Ectodermal cell (in vitro differentiated cells): ENCODE data around the gene INTS1.

ENCODE experiments used
- H3K27ac ChIP-seq: 2 replicates; pipeline ENCODE4 v1.7.0; 2013; ENCODE audit warnings: mild to moderate bottlenecking, low read depth, low read length; ENCODE audit not compliant: insufficient read depth, poor library complexity, severe bottlenecking
- H3K27me3 ChIP-seq: 2 replicates; pipeline ENCODE4 v1.7.0; 2013; ENCODE audit warnings: mild to moderate bottlenecking, low read length; ENCODE audit not compliant: insufficient read depth, control insufficient read depth, poor library complexity, severe bottlenecking
- H3K36me3 ChIP-seq: one replicate; pipeline ENCODE4 v1.7.0; 2013; ENCODE audit warnings: low read length; ENCODE audit not compliant: control insufficient read depth, insufficient read depth
- H3K4me1 ChIP-seq: one replicate; pipeline ENCODE4 v1.7.0; 2013; ENCODE audit warnings: low read length; ENCODE audit not compliant: control insufficient read depth, insufficient read depth
- H3K4me3 ChIP-seq: 2 replicates; pipeline ENCODE4 v1.7.0; 2013; ENCODE audit warnings: low read depth, low read length, control low read depth; ENCODE audit not compliant: insufficient read depth
- H3K9me3 ChIP-seq: 2 replicates; pipeline ENCODE4 v1.7.0; 2013; ENCODE audit warnings: mild to moderate bottlenecking, low read length, moderate library complexity; ENCODE audit not compliant: control insufficient read depth
- WGBS, 2 experiments: methylation state at CpG; one replicate each; pipeline ENCODE4 v1.1.7; 2013; ENCODE audit warnings: missing lambda C conversion rate in 2 of 2; 5-methylcytosine and 5-hydroxymethylcytosine counted together

The INTS1 gene

DNA sequence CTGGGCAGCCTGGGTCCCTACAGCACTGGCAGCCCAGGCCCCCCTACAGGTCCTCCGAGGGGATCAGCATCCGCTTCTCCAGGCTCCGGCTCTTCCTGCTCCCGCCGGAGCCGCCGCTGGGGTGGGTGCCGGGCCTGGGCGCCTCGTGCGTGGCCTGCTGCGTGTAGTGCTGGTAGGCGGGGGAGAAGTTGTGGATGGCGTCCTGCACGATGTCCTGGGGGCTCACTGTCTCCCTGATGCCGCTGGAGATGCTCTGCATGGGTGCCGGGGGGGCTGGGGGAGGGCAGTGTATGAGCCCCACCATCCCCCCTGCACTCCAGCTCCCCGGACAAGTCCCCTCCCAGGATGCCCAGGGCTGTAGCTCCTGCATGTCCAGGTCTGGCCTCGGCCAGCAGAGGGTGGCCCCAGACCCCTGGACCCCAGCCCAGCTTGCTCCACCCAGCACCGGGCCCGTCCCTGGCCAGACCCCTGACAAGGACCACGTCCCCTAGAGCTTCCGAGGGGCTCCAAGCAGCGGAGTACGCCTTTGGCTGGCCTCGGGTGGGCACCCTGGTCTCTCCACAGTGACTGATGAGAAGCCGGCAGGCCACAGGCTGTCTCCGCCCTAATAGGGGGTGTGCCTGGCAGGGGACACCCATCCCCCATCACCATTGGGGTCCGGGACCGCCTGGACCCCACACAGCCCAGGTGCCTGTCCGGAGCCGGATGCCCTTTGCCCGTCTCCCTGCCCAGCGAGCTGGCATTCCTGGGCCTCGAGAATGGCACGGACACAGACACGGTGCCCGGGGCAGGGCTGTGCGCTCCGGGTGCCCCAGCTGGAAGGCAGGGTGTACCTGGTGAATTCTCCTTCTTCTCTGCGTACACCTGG is 43.0 kb upstream of the INTS1 start:
- no peaks in the 10 kb centered on the region for H3K4me1 ChIP-seq
- no peaks in the 10 kb centered on the region for H3K36me3 ChIP-seq
- H3K27ac ChIP-seq: no peak overlapping the region
- H3K4me3 ChIP-seq: no peak overlapping the region
- no peaks in the 10 kb centered on the region for H3K27me3 ChIP-seq
- no peaks in the 10 kb centered on the region for H3K9me3 ChIP-seq
- 92 to 94% methylated on average over 41 of the region's 41 CpGs for WGBS, 2 experiments

DNA sequence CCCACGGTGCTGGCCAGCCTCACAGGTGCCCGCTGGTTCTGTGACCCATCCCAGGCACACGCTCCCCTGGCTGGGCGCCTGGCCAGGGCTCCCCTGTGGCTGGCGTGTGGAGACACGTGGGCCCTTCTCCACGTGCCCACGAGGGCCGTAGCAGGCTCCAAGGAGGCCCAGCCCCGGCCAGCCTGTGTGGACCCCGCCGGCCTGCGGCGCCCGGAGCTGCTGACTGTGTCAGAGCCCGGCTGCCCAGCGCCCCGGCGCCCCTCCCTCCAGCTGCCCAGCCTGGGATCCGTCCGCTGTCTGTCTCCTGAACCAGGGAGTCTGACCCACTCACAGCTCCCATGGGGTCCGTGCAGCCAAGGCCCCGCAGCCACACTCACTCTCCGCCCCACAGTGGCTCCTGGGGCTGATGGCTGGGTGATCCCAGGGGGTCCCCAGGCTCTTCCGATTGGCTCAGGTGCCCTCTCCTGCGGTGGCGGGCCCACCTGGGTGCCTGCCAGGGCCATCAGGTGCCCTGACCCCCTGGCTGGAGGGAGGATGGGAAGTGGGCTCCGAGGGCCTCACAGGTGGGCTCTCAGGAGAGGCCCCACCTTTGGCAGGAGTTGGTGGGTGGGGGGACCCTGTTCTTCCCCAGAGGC is 42.2 kb upstream of the INTS1 start:
- H3K4me1 ChIP-seq: no peaks in the 10 kb centered on the region
- H3K36me3 ChIP-seq: no peaks in the 10 kb centered on the region
- no peaks in the 10 kb centered on the region for H3K9me3 ChIP-seq
- WGBS, 2 experiments: 94% methylated on average over 28 of the region's 28 CpGs
- no peak overlapping the region for H3K27ac ChIP-seq
- no peaks in the 10 kb centered on the region for H3K27me3 ChIP-seq
- H3K4me3 ChIP-seq: no peak overlapping the region

DNA sequence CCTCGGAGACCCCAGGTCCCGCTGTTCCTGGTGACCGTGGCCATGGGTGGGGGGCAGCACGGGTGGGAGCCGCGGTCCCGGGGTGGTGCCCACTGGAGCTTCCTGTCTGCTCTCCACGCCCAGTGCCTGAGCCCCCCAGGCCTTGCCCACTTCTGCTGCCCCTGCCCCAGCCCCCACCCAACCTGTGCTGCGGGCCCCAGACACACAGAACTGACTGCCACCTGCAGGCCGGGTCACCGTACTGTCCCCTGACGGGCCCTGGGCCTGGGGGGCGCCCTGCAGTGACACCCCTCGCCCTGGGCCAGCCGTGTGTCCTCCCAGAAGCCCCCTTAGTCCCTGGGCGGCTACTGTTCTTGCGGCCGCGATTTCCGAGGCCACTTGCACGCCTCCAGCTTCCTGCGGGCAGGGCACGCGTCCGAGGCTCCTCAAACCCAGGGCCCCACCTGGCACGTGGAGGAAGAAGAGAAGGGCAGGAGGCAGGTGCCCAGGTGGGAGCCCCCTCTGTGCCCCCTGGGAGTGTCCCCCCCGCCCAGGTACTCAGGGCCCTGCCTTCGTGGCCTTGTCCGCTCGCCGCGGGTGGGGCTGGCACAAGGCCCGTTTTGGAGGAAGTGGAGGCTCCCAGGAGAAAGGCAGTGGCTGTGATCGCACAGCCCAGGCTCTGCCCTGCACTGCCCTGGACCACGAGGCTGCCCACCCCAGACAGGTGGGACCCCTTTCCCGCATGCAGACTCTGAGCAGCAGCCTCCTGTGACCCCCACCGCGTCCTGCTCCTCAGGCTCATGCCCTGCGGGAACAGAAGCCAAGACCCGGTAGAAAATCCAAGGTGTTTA is 41.4 kb upstream of the INTS1 start:
- Histone ChIP-seq H3K9me3 (no peaks in the 10 kb centered on the region), H3K4me1 (no peaks in the 10 kb centered on the region), H3K27ac (no peak overlapping the region), H3K27me3 (no peaks in the 10 kb centered on the region), H3K4me3 (no peak overlapping the region), H3K36me3 (no peaks in the 10 kb centered on the region)
- 92% methylated on average over 40 of the region's 40 CpGs for WGBS, 2 experiments

DNA sequence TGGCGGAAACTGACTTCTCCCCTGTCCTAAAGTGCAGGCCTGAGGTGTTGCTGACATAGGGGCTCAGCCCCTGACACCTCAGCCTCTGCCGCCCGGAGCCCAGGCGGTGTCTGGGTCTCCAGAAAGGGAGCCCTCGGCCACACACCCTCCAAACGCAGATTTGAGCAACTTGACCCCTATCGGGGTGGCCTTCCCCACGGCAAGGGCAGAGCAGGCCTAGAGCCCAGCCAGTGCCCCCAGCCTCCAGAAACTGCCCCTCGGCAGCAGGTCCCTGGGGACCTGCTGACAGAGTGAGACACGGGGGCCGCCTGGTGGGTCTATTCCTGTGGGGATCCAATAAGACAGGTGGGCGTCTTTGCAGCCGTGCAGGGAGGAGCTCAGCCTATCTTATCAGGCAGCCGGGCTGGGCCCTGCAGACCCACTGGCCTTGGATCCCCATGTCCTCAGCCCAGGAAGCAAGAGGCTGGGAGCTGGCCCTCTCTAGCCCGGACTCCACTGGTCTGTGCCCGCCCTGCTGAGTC is 40.8 kb upstream of the INTS1 start:
- Histone ChIP-seq H3K27ac (no peak overlapping the region), H3K4me1 (no peaks in the 10 kb centered on the region), H3K9me3 (no peaks in the 10 kb centered on the region), H3K27me3 (no peaks in the 10 kb centered on the region), H3K4me3 (no peak overlapping the region), H3K36me3 (no peaks in the 10 kb centered on the region)
- WGBS, 2 experiments: 93 to 95% methylated on average over 16 of the region's 16 CpGs

DNA sequence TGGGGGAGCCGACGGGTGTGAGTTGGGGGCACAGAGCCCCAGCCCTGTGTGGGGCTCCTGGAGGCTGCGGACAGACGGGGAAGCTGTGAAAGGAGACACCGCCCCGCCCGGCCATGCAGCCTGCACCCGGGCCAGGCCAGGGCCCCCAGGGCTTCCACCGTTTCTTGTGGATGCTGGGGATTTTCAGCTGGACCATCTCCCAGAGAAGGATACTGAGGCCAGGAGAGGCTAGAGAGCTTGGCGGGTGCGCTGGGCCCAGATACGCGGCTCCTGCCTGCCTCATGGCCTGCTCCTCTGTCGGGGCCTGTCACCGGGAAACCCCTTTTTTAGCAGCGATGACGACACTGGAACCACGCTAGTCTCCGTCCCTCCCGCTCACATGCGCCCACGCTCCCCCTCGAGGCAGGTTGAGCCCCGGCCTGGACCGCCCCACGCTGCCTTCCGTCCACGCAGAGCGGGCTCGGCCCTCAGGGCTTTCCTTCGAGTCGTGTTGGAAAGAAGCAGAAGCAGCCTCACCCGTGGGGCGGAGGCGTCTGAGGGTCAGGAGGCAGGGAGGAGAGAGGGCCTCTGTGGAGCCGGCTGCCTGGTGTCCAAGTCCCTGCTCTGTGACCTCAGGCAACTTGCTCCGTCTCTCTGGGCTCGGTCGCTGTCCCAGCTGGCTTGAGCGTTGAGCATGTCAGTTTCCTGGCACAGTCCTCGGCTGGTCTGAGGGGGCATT is 40.1 kb upstream of the INTS1 start:
- H3K27me3 ChIP-seq: no peaks in the 10 kb centered on the region
- no peak overlapping the region for H3K4me3 ChIP-seq
- H3K27ac ChIP-seq: no peak overlapping the region
- H3K4me1 ChIP-seq: no peaks in the 10 kb centered on the region
- WGBS, 2 experiments: 89 to 90% methylated on average over 41 of the region's 41 CpGs
- H3K36me3 ChIP-seq: no peaks in the 10 kb centered on the region
- H3K9me3 ChIP-seq: no peaks in the 10 kb centered on the region

DNA sequence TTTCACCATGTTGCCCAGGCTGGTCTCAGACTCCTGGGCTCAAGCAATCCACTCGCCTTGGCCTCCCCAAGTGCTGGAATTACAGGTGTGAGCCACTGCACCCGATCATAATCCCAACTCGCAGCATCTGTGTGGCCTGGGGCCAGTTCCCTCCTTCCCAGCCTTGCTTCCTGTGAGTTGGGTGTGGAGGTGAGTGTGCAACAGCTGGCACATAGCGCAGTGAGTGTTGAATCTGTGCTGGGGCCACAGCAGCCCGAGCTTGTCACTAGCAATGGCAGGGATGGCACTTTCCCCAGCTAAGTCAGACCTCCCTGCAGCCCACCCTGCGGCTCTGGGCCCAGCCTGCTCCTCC is 39.6 kb upstream of the INTS1 start:
- WGBS, 2 experiments: 93% methylated on average over 6 of the region's 6 CpGs
- no peaks in the 10 kb centered on the region for H3K36me3 ChIP-seq
- no peaks in the 10 kb centered on the region for H3K27me3 ChIP-seq
- H3K4me1 ChIP-seq: no peaks in the 10 kb centered on the region
- H3K9me3 ChIP-seq: no peaks in the 10 kb centered on the region
- H3K27ac ChIP-seq: no peak overlapping the region
- H3K4me3 ChIP-seq: no peak overlapping the region

DNA sequence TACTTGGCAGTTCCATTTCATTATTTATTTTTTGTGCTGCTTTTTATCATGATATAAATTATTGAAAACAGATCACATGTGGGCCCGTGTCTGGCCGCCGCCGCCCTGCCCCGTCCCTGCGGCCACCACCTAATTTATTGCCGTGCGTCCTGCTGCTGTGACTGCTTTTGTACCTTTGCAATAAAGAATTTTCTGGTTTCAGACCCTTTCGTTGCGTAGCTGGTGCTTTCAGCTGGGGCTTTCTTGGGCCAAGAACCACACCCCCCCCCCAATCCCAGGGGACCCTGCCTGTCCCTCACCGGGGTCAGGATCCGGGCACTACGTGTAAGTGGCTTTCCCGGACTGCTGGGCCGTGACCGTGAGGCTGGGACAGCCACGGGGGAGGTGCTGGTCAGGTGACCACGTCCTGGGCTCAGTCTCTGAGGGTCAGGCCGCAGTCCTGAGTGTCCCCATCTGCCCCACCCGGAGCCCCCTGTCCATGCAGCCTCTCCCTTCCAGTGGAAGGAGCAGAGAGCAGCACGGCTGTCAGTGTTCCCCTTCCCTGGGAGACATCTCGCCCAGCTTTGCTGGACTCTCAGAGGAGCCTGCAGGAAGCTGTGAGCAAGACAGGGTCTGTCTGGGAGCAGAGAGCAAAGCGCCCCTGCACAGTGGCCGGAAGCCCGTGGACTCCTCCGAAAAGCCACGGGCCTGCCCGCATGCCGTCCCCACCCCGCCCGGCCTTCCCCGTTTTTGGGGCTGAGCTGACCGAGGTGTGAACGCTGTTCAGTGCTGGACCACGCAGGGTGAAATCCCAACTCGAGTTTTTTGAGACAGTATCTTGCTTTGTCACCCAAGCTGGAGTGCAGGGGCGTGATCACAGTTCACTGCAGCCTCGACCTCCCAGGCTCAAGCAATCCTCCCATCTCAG is 38.9 kb upstream of the INTS1 start:
- no peaks in the 10 kb centered on the region for H3K9me3 ChIP-seq
- no peak overlapping the region for H3K27ac ChIP-seq
- 93 to 94% methylated on average over 38 of the region's 38 CpGs for WGBS, 2 experiments
- H3K36me3 ChIP-seq: no peaks in the 10 kb centered on the region
- H3K4me1 ChIP-seq: peaks cover 2% of the 10 kb centered on the region
- H3K27me3 ChIP-seq: no peaks in the 10 kb centered on the region
- no peak overlapping the region for H3K4me3 ChIP-seq

DNA sequence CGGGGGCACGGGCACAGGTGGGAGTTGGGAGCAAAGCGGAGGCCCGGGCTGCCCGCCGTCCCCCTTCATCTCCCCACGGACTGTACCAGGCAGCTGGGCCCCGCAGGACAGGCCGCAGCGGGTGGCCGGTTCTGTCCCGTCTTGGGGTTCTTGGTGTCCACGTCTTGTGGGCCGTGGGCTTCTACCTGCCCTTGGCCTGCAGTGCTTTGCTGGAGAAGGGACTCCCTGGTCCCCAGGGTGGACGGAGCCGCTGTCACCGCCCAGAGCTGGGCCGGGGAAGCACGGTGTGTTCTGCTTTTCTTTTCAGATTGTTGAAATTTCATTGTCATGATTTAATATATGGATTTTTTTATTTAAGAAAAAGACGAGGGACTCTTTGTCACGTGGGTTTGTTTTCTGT is 38.1 kb upstream of the INTS1 start:
- 95 to 97% methylated on average over 21 of the region's 21 CpGs for WGBS, 2 experiments
- H3K4me3 ChIP-seq: no peak overlapping the region
- no peaks in the 10 kb centered on the region for H3K36me3 ChIP-seq
- peaks cover 9% of the 10 kb centered on the region for H3K4me1 ChIP-seq
- H3K9me3 ChIP-seq: no peaks in the 10 kb centered on the region
- H3K27ac ChIP-seq: no peak overlapping the region
- H3K27me3 ChIP-seq: no peaks in the 10 kb centered on the region
